Measurements from ENCODE around the gene IL20RA.

Gene IL20RA

DNA sequence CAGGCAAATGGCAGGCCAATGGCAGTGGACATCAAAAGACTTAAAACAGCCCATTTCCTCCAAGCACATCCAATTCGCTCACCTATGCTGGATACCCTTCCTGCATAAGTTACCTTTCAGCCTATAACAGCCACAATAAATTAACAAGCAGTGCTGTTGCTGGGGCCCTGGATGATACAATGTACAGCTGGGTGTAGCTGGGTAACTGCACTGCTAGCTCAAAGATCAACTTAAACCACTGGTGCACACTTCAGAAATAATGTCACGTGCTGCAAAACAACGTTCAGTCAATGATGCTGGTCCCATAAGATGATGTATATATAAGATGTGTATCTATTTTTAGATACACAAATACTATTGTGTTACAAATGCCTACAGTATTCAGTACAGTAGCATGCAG is 13.6 kb downstream of the IL20RA start:
- no peak overlapping the region for H3K4me3 ChIP-seq (replicated peaks; ENCODE audit: low read depth, low read length)
- TF ChIP-seq, protein P1, sequence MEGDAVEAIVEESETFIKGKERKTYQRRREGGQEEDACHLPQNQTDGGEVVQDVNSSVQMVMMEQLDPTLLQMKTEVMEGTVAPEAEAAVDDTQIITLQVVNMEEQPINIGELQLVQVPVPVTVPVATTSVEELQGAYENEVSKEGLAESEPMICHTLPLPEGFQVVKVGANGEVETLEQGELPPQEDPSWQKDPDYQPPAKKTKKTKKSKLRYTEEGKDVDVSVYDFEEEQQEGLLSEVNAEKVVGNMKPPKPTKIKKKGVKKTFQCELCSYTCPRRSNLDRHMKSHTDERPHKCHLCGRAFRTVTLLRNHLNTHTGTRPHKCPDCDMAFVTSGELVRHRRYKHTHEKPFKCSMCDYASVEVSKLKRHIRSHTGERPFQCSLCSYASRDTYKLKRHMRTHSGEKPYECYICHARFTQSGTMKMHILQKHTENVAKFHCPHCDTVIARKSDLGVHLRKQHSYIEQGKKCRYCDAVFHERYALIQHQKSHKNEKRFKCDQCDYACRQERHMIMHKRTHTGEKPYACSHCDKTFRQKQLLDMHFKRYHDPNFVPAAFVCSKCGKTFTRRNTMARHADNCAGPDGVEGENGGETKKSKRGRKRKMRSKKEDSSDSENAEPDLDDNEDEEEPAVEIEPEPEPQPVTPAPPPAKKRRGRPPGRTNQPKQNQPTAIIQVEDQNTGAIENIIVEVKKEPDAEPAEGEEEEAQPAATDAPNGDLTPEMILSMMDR (IDR thresholded peaks at IDR 0.05; ENCODE audit: low read length, missing control alignments): no peak
- DNase-seq (ENCODE audit: low read depth): no peak

DNA sequence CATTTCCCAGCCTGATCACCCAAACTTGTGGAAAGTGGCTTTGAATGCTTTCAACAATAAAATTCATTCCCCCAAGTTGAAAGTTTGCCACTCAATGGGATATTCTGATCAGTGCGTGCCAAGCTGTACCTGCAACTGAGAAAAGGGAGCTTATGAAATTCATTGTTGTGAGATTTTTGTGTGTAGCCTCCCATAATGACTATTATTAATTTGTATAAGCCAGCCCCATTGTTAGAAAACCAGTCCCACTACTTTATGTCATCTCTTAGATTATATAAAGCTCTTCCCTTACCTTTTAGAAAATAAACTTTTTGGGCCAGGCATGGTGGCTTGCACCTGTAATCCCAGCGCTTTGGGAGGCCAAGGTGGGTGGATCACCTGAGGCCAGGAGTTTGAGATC is 15.9 kb downstream of the IL20RA start:
- no peak overlapping the region for H3K4me3 ChIP-seq (replicated peaks; ENCODE audit: low read depth, low read length)
- TF ChIP-seq, protein P1 (IDR thresholded peaks at IDR 0.05; ENCODE audit: low read length, missing control alignments): no peak
- no peak for DNase-seq (ENCODE audit: low read depth)

DNA sequence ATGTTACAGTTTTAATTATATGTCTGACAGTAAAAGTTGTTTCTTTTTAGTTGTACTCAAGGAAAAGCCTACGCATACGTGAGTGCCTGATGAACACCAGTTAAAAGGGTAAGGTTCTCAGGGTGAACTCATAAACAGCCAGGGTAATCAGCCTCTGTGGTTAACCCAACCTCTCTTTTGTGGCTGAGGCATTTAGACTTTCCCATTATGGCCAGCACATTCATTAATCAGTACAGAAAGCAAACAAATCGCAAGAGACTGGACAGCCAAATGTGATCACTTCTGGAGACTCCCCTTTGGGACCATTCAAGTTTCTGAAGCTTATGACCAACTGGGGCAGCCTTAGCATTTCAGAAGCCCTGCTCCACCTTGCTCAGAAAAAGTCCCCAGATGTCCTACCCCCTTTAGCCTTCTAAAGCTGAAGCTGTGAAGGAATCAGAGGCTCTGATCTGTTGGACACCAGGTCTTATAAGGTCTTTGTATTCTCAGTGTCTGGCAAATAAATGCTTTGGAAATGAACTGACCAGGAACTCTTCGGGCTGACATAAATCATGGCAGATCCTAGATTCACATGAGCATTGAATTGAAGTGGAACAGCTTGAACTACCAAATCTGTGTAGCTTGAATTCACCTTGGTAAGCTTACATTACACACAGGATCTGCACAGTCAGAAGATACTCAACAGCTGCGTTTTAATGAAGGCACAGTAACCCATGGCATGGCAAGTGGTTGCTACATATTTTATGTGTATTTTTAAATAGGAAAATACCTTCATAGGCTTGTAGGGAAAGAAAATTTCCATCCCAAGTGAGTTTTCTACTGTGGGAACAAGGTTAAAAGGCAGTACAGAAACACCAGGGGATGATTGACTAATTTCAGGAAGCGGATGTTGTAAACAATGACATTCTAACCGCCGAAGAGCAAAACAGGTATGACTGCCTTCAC is 18.7 kb downstream of the IL20RA start:
- H3K4me3 ChIP-seq (replicated peaks; ENCODE audit: low read depth, low read length): no peak overlapping the region
- DNase-seq (ENCODE audit: low read depth): no peak
- TF ChIP-seq, protein P1 (IDR thresholded peaks at IDR 0.05; ENCODE audit: low read length, missing control alignments): no peak

DNA sequence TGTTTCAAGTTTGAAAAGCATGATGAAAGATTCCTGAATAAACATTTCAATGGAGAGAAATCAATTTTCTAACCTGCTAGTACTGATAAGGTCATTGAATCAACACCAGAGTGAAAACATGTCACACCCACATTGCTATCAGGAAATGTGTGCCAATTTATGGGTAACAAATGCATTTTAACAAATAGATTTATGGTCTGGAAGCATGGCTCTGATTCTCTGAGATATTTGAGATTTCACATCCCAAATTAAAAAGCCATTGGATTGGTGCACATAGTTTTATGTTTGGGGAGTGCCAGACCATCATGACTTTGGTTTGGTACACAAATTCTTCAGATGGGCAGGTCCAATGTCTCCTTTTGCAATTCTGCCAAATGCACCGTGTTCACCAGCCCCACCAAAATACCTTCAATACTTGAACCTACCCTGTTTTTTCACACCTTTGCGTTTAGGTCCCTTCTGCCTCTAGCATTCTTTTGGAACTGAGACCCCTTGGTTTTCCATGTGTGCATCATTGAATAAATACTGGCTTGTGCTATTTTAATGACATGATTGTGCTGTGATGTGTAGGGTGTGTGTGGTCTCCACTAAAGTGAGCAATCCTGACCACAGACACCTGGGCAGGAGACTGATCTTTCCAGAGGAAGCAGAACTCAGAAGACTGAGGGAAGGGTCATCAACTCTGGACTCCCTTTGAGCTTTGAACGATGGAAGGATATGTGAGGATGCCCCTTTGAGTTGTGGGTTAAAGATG is 20.4 kb downstream of the IL20RA start:
- no peak overlapping the region for H3K4me3 ChIP-seq (replicated peaks; ENCODE audit: low read depth, low read length)
- TF ChIP-seq, protein P1 (IDR thresholded peaks at IDR 0.05; ENCODE audit: low read length, missing control alignments): no peak
- DNase-seq (ENCODE audit: low read depth): no peak

DNA sequence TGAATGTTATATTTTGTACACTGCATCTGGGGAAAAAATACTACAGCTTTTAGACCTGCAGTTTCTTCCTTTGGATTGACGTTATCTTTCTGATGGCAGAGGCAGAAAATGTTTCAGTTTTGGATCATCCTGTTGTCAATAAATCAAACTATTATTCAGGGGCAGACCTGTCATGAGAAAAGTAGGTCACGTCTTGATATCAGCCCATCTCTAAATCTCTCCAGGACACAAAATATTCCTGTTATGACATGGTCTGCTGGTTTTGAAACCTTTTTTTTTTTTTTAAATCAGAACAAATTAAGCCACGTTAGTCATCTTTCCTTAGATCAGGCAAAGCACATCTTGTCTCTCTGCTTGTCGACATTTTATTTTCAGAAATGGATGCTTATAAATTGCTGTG is 24.0 kb downstream of the IL20RA start:
- no peak overlapping the region for H3K4me3 ChIP-seq (replicated peaks; ENCODE audit: low read depth, low read length)
- no peak for DNase-seq (ENCODE audit: low read depth)
- TF ChIP-seq, protein P1 (IDR thresholded peaks at IDR 0.05; ENCODE audit: low read length, missing control alignments): no peak

GRCh38 chr6:137019476-137020272 is 25.1 kb downstream of the IL20RA start:
- DNase-seq (ENCODE audit: low read depth): no peak
- no peak overlapping the region for H3K4me3 ChIP-seq (replicated peaks; ENCODE audit: low read depth, low read length)
- TF ChIP-seq, protein P1 (IDR thresholded peaks at IDR 0.05; ENCODE audit: low read length, missing control alignments): no peak
